GM12891 (cell line): ENCODE data around the gene GBP5.

Experiments used
- PAX5 ChIP-seq: IDR thresholded peaks from 2 replicates; pipeline ENCODE4 v1.6.1; 2011; ENCODE audit warnings: low read length, moderate library complexity, mild to moderate bottlenecking; ENCODE audit not compliant: insufficient read depth, severe bottlenecking
- POLR2A ChIP-seq: IDR thresholded peaks from 2 replicates; pipeline ENCODE4 v1.6.1; 2011; ENCODE audit warnings: low read depth, low read length, control low read depth
- POLR2AphosphoS5 ChIP-seq: IDR thresholded peaks from 2 replicates; pipeline ENCODE4 v1.6.1; 2011; ENCODE audit warnings: low read depth, low read length, control low read depth
- POU2F2 ChIP-seq: IDR thresholded peaks from 2 replicates; pipeline ENCODE4 v1.6.1; 2011; ENCODE audit warnings: low read depth, mild to moderate bottlenecking, control low read depth, low read length, moderate library complexity
- SPI1 ChIP-seq: IDR thresholded peaks from 2 replicates; pipeline ENCODE4 v1.6.1; 2011; ENCODE audit warnings: low read depth, low read length, control low read depth
- TAF1 ChIP-seq: IDR thresholded peaks from 2 replicates; pipeline ENCODE4 v1.6.1; 2011; ENCODE audit warnings: low read depth, low read length, control low read depth

- no peak for TF ChIP-seq TAF1
- no peak for TF ChIP-seq POLR2A
- TF ChIP-seq SPI1 = no peak
- no peak for TF ChIP-seq POLR2AphosphoS5
- no peak for TF ChIP-seq PAX5
- TF ChIP-seq POU2F2 = no peak
Measured at GRCh38 chr1:89285745-89286380, 13.2 kb upstream of the GBP5 start.
